Measurements from ENCODE around the gene LIPH.
A peak's percentile ranks its signal among the peaks of the same experiment; 100 is the strongest.

LIPH gene

GRCh38 chr3:185539934-185540333 lies 12.5 kb downstream of the LIPH start:
- no peak for DNase-seq

DNA sequence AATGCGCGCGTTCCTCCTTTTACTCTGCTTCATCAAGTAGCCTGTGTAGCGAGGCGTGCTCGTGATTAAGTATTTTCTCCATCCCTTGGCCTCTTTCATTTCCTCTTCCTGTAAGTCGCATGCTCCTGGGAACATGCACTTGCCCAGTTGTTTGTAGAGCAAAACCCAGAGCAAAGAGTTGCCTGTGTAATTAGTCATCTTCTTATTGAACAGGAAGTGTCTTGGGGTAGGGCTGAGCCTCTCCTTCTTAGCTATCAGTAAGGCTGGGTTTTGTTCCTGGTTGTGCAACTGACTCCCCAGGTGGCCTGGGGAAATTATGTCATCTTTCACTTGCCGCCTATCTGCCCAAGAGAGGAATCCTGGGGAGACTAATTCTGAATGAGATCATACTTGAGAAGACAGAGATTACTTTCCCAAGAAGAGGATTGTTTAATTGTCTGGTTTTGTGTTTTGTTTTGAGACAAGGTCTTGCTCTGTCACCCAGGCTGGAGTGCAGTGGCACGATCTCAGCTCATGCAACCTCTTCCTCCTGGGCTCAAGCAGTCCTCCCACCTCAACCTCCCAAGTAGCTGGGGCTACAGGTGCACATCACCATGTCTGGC lies 14.9 kb downstream of the LIPH start:
- no peak for DNase-seq

DNA sequence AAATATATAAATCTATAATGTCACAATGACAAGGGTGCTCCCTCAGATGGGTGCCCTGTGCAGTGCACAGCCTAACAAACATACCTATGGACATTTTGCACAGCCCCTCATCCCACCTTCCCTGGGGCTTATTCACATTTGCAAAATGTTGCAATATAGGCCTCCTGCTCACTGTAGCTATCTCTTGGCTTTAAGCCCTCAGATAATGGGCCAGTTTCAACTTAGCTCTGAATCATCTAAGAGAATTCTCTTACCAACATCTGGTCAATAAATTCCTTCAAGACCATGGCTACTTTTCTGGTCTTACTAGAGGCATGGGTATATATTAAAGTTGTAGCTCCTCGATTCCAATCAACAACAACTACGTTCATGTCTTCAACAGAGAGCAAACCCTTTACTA lies 17.9 kb downstream of the LIPH start:
- no peak for DNase-seq

DNA sequence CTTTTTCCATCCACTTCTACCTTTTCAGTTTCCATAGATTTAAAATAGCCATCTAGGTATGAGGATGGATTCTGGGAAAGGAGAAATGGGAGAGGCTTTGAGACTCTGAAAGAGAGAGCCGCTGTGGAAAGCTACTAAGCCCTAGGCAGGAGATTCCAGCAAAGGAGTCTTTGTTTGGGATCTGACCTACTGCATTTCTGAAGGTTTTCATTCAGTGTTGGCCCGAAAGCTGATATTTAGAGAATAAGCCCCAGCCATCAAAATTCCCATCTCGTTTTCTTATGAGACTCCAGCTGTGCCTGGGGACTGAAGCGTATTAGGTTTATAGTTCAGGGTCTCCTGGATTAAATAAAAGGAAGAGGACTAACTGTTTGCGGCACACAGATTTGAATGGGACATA lies 19.5 kb downstream of the LIPH start:
- DNase-seq, result no peak

DNA sequence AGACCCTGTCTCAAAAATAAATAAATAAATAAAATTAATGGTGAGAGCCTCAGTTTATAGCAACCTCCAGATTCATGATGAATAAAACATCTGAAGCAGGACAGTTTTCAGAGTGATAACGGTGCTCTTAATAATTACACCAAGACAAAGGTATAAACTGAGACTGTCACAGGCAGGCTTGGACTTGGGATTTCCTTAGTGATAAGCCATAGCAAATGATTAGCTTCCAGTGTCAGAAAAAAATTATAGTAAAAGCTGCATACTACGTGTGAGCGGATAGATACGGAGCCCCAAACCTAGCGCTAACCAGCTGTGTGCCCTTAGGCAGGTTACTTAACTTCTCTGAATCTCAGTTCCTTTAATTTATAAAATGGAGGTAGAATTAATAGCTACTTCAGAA lies 21.5 kb downstream of the LIPH start:
- DNase-seq, result no peak

GRCh38 chr3:185528532-185528931 lies 23.9 kb downstream of the LIPH start:
- DNase-seq, result no peak

DNA sequence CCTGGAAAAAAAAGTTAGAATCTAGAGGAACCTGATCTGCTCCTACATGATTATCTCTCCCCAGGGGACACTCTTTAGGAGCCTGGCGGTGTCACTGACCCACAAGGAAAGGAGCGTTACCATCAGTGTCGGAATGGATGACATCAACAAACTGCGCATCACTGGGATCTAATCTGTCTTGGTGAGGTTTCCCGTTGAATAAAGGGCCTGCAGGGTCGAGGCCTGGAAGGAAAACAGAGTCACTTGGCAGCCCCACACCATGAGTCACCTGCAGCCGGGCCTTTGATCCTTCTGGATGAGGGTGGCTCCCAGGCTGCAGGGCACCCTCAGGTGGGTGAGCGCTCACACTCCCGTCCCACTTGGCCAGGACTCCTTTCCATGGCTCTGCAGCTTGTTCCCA lies 25.0 kb downstream of the LIPH start:
- DNase-seq, result no peak

DNA sequence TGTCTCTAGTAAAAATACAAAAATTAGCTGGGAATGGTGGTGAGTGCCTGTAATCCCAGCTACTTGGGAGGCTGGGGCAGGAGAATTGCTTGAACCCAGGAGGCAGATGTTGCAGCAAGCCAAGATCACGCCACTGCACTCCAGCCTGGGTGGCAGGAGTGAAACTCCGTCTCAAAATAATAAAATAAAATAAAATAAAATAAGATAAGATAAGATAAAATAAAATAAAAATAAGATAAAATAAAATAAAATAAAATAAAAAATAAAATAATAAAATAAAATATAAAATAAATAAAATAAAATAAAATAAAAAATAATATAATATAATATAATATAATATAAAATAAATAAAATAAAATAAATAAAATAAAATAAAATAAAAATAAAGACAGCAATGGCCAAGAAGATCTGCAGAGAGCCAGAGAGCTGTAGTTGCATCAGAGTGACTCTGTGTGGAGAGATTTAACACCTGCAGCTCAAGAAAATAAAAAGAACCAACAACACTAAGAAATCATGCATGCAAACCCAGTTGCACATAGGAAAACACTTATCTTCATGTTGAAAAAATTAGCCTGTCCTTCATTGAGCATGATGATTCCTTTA lies 25.9 kb downstream of the LIPH start:
- DNase-seq, result no peak

GRCh38 chr3:185521349-185522138 lies 30.8 kb downstream of the LIPH start:
- no peak for DNase-seq

DNA sequence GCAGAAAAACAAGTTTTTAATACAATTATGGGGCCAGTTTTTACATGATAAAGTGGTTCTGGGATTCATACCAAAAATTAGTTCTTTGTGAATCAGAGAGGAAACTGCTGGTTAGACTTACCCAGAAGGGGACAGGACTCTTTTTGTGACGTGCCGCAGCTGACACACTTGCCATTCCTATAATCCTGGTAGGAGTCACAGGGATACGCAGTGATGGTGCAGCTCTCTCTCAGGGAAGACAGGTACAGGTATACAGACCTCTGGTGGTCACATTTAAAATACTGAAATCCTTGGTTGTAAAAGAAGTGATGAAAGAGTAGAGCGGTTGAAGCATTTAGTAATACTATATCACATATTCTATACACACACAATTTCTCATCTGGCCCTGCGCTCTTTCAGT lies 33.4 kb downstream of the LIPH start:
- DNase-seq, result no peak

DNA sequence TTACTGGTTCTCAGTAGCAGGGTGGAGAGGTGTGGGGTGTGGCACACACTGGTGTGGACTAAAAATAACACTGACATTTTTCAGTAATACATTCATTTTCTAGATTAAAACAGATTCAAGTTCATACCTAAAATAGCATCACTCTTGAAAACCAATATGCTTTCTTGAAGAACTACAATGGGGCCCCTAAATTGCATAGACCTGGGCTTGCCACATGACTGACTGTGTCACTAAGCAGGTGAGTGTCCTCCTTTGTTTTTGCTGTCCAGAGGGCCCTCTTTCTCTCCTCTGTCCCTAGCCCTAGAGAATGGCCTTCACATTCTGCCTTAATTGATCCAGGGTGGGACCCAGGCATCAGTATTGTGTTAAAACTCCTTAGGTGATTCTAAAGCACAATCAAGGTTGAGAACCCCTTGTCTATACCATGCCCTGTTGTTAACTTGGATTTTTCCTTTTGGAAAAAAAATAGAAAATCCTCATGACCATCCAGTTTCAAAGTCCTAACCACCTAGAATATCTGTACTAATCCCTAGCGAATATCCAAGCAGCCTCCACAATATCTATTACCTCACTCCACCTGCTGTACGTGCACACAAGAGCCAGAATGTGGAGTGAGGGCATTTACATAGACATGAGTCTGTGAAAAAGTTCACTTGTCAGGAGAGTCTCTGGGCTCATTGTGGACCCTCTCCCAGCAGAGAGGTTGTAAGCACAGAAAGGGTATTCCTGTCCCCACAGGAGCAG lies 34.8 kb downstream of the LIPH start:
- no peak for DNase-seq

DNA sequence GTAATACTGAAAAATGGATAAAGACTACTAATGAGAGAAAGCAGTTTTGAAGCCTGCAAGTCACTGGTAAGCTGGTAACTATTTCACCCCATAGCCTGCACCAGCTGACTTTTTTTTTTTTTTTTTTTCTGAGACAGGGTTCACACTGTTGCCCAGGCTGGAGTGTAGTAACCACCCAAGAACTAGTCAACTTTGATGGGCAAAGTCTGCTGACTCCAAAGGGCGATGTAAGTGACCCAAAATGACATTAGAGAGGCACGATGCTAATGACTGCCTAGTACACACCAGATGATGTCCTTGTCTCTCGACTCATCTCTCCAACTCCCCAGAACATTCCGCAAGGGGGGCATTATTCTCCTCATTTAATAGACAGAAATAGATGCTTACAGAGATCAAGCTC lies 40.7 kb downstream of the LIPH start:
- DNase-seq, result no peak

GRCh38 chr3:185508335-185508991 lies 43.9 kb downstream of the LIPH start:
- DNase-seq, result no peak

DNA sequence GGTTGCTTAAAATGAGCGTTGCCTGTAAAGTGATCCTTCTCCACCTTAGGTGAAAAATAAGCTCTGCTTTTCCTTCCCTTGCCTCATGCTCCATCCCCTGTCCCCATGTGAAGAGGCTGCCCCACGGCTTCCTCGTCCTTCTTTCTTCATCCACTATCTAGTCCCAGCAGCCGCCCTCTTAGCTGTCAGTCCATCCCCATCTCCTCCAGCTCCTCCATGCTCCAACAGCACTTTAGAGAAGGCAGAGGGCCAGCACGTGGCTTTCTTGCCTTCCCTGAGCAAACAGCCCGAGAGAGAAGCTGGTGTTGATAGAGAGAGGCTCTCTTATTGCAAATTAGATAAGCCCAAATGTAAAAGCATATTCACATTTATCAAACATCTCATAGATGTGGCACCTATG lies 44.5 kb downstream of the LIPH start:
- DNase-seq, result no peak

DNA sequence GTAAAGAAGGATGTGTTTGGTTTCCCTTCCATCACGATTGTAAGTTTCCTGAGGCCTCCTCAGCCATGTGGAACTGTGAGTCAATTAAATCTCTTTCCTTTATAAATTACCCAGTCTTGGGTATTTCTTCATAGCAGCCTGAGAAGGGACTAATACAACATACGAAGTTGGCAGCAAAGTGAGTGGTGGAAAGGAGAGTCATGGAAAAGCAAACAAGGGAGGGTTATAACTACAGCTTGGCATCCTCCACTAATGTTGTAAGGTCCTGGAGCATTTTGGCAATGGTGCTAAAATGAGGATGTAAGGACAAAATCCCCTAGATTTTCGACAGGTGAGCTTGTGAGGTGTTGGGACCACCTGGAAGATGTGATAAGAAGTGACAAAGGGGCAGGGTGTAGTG lies 47.8 kb downstream of the LIPH start:
- DNase-seq, result no peak

GRCh38 chr3:185503521-185503920 lies 48.9 kb downstream of the LIPH start:
- DNase-seq, result no peak

DNA sequence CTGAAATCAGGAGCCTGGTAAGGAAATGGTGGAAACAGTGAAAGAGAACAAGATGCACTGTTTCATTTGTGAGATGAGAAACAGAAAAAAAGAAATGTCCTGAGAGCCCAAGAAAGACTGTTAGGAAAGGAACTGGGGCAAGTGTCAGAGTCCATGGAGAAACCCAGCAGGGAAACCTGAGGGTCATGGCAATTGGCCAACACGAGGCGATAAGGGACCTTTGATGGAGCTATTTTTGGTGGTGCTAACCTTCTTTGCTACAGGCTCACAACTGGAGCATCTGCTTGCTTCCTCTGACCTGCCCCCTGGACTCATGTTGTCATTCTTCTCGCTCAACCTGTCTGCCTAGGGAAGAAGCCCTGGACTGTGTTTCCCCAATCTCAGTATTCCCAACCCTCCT lies 49.4 kb downstream of the LIPH start:
- no peak for DNase-seq

GRCh38 chr3:185498503-185499396 lies 53.6 kb downstream of the LIPH start, which contains the start of gene TMEM41A:
Gene TMEM41A, minus strand, starts transcription at chr3:185499035. Its CDS starts 74 bp downstream, at chr3:185498961.
- peak; percentile 71 for DNase-seq

DNA sequence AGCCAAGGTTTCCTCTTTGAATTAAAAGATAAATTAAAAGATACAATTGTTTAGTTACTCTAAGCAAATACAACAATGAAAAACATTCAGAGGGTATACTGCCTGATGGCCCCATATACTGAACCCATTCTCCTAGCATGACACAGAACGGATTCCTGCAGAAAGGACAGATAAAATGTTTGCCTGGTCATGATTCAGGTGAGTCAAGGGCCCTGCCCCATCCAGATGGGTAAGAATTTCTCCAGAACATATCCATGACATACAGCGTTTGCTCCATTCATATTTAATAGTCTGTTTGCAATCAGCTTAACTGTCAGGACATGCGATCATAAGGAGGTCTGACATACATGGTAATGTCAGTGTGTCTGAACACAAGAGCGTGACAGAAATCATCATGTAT lies 62.1 kb downstream of the LIPH start:
- no peak for DNase-seq

DNA sequence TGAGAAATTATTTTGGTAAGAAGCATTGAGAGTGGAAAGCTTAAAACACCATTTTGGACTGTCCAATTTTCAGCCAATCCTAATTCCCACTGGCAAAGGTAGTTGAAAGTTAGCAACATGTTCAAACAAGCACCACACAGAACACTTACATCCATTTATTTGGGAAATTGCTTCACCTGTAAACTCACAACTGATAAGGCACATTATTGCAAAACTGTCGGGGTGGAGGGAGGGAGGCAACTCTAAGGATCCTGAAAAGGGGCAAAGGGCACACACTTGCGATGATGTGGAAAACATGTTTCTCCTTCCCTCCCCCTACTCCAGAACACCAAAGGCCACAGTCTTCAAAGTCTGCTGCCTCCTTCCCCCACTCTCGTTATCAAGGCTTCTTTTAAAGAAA lies 62.9 kb downstream of the LIPH start:
- no peak for DNase-seq

- no peak for DNase-seq
Observed at GRCh38 chr3:185488465-185488864, 63.9 kb downstream of the LIPH start.

GRCh38 chr3:185486394-185486793 lies 66.0 kb downstream of the LIPH start:
- no peak for DNase-seq
